ENCODE results near the gene MMP24.
"Not testable (repeated sequence)": the region's sequence is repeated elsewhere in the genome, so short reads cannot be mapped to it uniquely, and the experiment has no call there.

Gene MMP24

DNA sequence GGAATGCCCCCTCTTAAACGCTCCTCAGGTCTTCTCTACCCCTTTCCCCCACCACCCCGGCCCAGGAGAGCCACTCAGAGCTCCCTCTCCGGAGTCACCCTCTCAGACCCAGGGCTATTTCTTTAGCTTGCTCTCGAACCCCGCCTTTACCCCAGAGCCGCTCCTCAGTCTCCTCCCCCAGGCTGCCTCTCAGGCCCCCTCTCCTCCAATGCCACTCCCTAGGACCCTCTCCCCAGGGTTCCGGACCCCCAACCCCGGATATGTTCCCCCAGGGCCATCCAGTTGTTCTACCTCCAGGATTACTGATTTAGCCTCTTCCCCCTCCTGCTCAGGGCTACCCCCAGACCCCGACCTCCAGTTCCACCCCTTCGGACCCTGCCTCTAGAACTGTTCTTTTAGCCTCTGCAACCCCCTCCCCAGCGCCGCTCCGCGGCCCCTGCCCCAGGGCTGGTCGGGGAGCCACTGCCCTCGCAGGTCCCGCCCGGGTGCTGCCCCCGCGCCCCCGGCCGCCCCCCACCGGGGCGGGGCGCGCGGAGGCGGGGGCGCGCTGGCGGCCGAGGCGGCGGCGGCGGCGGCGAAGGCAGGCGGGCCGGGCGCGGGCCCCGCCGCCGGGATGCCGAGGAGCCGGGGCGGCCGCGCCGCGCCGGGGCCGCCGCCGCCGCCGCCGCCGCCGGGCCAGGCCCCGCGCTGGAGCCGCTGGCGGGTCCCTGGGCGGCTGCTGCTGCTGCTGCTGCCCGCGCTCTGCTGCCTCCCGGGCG, at the start of gene MMP24:
Gene MMP24 (plus strand): TSS at position 565 of the 758 bp plus-strand sequence. CDS start 49 bp downstream, at position 614.
- peak in 1 of 2 donors; percentile 13 for ATAC-seq

GRCh38 chr20:35179292-35180212, 46.9 kb upstream of the MMP24 start:
- no peak for ATAC-seq

DNA sequence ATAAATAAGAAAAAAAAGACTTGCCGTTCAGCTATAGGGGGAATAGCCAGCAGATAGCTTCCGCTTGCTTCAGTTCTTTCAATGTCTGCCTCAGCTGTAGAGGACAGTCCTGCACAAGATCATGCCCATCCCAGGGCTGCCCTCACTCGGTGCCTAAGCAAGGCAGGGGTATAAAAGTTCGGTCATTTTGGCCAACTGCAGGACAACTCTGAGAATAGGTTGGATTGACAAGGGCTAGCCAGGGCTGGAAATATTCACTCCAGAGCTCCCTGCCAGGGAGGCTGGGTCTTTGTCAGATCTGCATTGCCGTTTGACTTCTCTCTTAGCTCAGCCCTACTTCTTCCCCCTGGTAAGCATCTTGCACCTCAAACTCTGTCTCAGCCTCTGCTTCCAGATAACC, 46.2 kb upstream of the MMP24 start:
- no peak for ATAC-seq

GRCh38 chr20:35181731-35182130, 44.8 kb upstream of the MMP24 start:
- ATAC-seq, result no peak

- not testable (repeated sequence) for ATAC-seq
Measured at GRCh38 chr20:35186691-35187289, 39.7 kb upstream of the MMP24 start.

GRCh38 chr20:35187584-35188190, 38.8 kb upstream of the MMP24 start:
- ATAC-seq, result no peak

- not testable (repeated sequence) for ATAC-seq
Measured at GRCh38 chr20:35189223-35189622, 37.3 kb upstream of the MMP24 start.

GRCh38 chr20:35190556-35190955, 35.9 kb upstream of the MMP24 start:
- ATAC-seq, result no peak

DNA sequence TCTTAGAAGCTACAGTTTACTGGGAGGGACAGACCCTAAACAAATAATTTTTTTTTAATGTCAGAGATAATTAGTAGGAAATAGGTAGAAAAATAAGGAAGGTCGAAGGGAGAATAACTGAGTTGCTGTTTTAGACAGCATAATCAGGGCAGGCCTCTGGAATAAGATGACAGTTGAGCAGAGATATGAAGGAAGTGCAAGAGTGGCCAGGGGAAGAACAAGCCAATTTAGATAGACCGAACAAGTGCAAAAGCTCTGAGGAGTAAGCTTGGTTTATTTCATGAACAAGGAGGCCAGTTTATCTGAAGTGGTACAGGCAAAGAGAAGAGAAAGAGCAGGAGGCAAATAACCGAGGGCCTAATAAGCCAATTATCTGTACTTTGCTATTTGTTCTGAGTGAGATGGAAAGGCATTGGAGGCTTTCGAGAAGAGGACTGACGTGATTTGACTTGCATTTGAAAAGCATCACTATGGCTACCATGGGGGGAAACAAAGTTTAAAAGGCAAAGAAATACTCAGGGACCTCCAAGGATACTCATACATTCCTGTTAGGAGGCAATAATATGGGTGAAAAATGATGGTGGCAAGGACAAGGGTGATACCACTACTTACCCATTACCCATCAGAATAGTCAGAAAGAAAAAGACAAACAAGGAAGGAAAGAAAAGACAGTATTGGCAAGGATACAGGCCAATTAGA, 34.9 kb upstream of the MMP24 start:
- ATAC-seq, result no peak

GRCh38 chr20:35192118-35192872, 34.2 kb upstream of the MMP24 start:
- ATAC-seq, result no peak

GRCh38 chr20:35193031-35193791, 33.3 kb upstream of the MMP24 start:
- ATAC-seq, result not testable (repeated sequence)

- no peak for ATAC-seq
Measured at GRCh38 chr20:35196313-35196712, 30.2 kb upstream of the MMP24 start.

DNA sequence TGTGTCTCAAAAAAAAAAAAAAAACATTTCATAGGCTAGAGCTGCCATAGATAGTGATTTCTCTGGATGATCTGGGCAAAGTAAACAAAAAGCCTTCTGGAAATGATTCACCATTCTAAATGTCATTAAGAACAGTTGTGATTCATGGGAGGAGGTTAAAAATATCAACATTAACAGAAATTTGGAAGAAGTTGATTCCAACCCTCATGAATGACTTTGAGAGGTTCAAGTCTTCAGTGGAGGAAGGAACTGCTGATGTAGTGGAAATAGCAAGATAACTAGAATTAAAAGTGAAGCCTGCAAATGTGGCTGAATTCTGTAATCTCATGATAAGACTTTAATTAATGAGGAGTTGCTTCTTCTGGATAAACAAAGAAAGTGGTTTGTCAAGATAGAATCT, 26.8 kb upstream of the MMP24 start:
- no peak for ATAC-seq

DNA sequence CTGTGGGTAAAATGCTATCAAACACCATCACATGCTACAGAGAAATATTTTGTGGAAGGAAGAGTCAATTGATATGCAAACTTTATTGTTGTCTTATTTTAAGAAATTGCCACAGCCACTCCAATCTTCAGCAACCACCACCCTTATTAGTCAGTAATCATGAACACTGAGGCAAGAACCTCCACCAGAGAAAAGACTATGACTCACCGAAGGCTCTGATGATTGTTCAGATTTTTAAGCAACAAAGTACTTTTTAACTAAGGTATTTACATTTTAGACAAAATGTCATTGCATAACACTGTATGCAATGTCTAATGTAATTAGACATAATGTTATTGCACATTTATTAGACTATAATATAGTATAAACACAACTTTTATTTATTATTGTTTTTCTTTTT, 26.2 kb upstream of the MMP24 start:
- no peak for ATAC-seq

DNA sequence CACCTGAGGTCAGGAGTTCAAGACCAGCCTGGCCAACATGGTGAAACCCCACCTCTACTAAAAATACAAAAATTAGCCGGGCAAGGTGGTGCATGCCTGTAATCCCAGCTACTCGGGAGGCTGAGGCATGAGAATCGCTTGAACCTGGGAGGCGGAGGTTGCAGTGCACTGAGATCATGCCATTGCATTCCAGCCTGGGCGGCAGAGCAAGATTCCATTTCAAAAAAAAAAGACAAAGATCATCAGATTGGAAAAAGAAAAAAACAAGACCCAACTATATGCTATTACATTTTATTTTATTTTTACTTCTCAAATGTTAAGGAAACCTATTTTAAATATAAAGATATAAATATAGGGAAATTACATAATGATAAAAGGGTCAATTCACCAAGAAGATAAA, 25.0 kb upstream of the MMP24 start:
- not testable (repeated sequence) for ATAC-seq

- ATAC-seq, result no peak
Measured at GRCh38 chr20:35206802-35207201, 19.7 kb upstream of the MMP24 start.

- ATAC-seq, result peak; percentile 70 to 82
Measured at GRCh38 chr20:35207950-35208611, 18.4 kb upstream of the MMP24 start.

DNA sequence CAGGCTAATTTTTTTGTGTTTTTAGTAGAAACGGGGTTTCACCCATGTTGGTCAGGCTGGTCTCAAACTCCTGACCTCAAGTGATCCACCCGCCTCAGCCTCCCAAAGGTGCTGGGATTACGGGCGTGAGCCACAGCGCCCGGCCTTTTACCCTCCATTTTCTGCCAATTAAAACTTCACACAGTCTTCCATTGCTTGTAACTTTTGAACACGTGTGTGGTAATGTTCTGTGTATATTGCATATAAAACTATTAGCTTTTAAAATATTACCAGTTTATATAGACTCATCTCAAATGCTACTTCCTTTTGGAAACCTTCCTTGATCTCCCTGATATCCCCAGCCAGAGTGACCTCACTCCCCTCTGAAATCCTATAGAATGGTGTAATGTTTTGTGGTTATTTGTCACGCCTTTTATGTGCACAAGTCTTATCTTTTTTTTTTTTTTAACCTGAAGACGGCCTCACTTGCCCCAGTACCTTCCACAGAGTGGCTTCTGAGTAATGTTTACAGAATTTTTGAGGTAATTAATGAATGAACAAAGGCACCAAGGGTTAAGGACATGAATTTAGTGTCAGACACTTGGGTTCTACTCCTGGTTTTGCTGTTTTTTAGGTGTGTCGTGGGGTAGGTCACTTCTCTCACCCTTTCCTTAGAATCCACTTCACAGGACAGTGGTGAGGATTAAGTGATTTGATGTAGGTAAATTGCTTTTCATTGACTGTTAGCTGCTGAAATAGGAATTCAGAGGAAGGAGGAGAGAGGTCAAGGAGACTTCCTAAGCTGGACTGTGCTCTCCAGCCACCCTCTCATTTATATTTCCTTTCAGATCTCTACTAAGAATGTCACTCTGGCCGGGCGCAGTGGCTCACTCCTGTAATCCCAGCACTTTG, 11.2 kb upstream of the MMP24 start:
- ATAC-seq, result no peak

- no peak for ATAC-seq
Measured at GRCh38 chr20:35216541-35216940, 9.9 kb upstream of the MMP24 start.

Measured in activated CD4-positive, CD25-positive, alpha-beta regulatory T cell treated with anti-CD3 and anti-CD28 coated beads, Interleukin-2, amount 50 U/mL, for 24 hours (primary cell).